Measurements from ENCODE around the gene FAM237B.

DNA sequence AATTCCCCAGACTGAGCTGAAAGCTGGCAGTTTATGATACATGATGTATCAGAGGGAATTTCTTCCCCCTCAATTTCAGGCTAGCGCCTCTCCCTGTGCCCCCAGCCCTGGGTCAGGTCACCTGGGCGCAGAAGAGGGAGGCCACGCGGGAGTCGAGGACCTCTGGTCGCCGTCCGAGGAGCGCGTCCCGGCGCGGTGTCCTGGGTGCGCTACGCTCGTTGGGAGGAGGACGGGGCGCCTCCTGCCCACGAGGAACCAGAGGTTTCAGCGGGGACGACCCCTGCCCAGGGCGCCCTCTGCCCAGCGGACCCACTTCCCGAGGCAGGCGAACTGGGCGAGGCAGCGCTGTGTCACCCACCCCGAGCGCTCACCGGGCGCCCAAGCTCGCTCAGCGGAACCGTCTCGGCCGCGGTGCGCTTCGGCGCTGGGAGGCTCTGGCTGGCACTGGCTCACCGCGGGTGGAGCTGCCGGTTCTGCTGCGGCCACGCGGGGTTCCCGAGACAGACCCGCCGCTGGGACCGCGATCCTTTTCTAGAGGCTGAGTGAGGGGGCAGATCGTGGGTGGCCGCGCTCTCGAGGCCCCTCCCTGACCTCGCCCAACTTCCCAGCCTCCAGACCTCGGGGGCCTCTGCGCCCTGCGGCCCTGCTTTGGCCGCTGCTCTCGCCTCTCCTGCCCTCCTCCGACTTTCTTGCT lies at the start of gene FAM237B:
- TF ChIP-seq, protein P1, sequence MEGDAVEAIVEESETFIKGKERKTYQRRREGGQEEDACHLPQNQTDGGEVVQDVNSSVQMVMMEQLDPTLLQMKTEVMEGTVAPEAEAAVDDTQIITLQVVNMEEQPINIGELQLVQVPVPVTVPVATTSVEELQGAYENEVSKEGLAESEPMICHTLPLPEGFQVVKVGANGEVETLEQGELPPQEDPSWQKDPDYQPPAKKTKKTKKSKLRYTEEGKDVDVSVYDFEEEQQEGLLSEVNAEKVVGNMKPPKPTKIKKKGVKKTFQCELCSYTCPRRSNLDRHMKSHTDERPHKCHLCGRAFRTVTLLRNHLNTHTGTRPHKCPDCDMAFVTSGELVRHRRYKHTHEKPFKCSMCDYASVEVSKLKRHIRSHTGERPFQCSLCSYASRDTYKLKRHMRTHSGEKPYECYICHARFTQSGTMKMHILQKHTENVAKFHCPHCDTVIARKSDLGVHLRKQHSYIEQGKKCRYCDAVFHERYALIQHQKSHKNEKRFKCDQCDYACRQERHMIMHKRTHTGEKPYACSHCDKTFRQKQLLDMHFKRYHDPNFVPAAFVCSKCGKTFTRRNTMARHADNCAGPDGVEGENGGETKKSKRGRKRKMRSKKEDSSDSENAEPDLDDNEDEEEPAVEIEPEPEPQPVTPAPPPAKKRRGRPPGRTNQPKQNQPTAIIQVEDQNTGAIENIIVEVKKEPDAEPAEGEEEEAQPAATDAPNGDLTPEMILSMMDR (conservative IDR thresholded peaks at IDR 0.05), result no peak
- no peak for TF ChIP-seq ZFX (IDR thresholded peaks at IDR 0.05)

Measured in C4-2B (cell line).